Gastrocnemius medialis (tissue), 4 donors: Measurements from ENCODE around the gene MYLK3. TPM values are rescaled to one million over a fixed set of nuclear protein-coding genes. Genes with fewer than 3 reads are reported as not detected.

Experiments
- ATAC-seq, 2 donors: fragments of 150-250 bp; one replicate each; pipeline ENCODE4 v1.9.1; 2016
- DNase-seq, 2 donors: peaks; one replicate each; pipeline ENCODE4 v3.0.0-alpha.2; 2019
- H3K27ac ChIP-seq, 4 donors: fragments of 200-600 bp; sonication (generic); 1 replicate in 1 of 4; 2 replicates in 3 of 4; pipeline ENCODE4 v1.5.1; 2016 to 2018; ENCODE audit warnings: mild to moderate bottlenecking in 2 of 4, moderate library complexity in 1 of 4
- H3K27me3 ChIP-seq, 3 donors: fragments of 200-600 bp; sonication (generic) in 2 of 3; 1 replicate in 1 of 3; 2 replicates in 2 of 3; pipeline versions ENCODE4 v1.5.1 to v1.6.0; 2016 to 2019; ENCODE audit warnings: mild to moderate bottlenecking in 1 of 3, moderate library complexity in 1 of 3
- H3K36me3 ChIP-seq, 2 donors: fragments of 200-600 bp; sonication (generic) in 1 of 2; one replicate each; pipeline ENCODE4 v1.5.1; 2017 to 2018
- H3K4me1 ChIP-seq, 2 donors: fragments of 200-600 bp; sonication (generic) in 1 of 2; one replicate each; pipeline ENCODE4 v1.5.1; 2016 to 2017; ENCODE audit warnings: mild to moderate bottlenecking in 2 of 2
- H3K4me3 ChIP-seq, 4 donors: fragments of 200-600 bp; sonication (generic) in 3 of 4; 1 replicate in 1 of 4; 2 replicates in 3 of 4; pipeline ENCODE4 v1.5.1; 2016 to 2019; ENCODE audit warnings: mild to moderate bottlenecking in 2 of 4
- H3K9me3 ChIP-seq, 3 donors: fragments of 200-600 bp; sonication (generic) in 2 of 3; 1 replicate in 1 of 3; 2 replicates in 2 of 3; pipeline ENCODE4 v1.5.1; 2016 to 2019
- POLR2A ChIP-seq, 2 donors: fragments of 450-650 bp; IDR thresholded peaks; one replicate each; pipeline ENCODE4 v1.6.1; 2017; ENCODE audit warnings: antibody characterized with exemption in 2 of 2, mild to moderate bottlenecking in 2 of 2, moderate library complexity in 2 of 2
- in situ Hi-C, 4 donors: fragments of 200-750 bp; cut with MboI; loops; one replicate each; pipeline versions ENCODE4 v1.15.0 to v1.8.0; 2017; ENCODE audit warnings: low sequenced_read_pairs in 4 of 4
- intact Hi-C: fragments of 100-400 bp; cut with DNase I; formaldehyde crosslinking; loops from one replicate; pipeline ENCODE4 v1.15.1; 2023; ENCODE audit warnings: low total_unique reads
- total RNA-seq, 4 donors: library from RNA; depleted of rRNA; stranded (reverse); fragments of >200 nt; gene quantifications; one replicate each; pipeline versions ENCODE4 v1.1.0 to v1.2.3, GENCODE V29; 2016
- TF ChIP-seq, protein P1 (sequence below), 5 experiments: fragments of 450-650 bp in 3 of 5; fragments of 200-600 bp in 2 of 5; sonication (generic) in 2 of 5; IDR thresholded peaks in 4 of 5; conservative IDR thresholded peaks in 1 of 5; 1 replicate in 4 of 5; 2 replicates in 1 of 5; pipeline ENCODE4 v1.5.1; 2016 to 2019; ENCODE audit warnings: antibody characterized with exemption in 5 of 5, mild to moderate bottlenecking in 3 of 5, moderate library complexity in 3 of 5

The MYLK3 gene
- total RNA-seq, 4 donors from 2014 or later: 2.4 to 9.2 (median 5.2) TPM

DNA sequence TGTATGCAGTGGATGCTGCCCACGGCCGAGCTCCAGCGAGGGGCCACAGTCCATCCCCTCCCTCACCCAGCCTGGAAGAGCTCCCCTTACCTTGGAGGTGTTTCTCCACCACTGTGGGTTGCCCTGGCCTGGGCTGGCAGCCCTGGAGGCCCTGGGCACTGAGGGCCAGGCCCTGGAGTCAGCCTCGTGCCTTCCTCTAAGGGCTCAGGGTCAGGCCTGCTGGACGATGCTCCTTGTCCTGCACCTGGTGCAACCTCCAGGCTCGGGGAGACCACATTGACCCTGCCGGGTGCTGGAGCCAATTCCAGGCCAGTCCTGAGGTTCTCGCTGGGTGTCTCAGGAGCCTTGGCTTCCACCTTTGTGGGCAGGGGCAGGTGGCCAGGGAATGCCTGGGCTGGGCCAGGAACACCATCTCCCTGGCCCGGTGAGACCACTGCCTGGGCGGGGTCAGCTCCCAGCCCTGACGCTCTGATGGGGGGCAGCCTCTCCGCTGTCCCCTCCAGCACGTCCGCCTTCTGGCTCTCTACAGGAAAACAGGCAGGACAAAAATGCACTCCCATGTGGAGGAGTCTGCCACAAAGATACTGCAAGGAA, 10.4 kb downstream of the MYLK3 start:
- Histone ChIP-seq H3K9me3 (no peaks in the 10 kb centered on the region), H3K27ac (peak overlapping the region in 3 of 4 donors; percentile 1 to 62 (median 34)), H3K27me3 (no peaks in the 10 kb centered on the region), H3K36me3 (no peaks in the 10 kb centered on the region), H3K4me3 (no peak overlapping the region), H3K4me1 (peaks cover under 1 to 10% of the 10 kb centered on the region in 2 donors)
- in situ Hi-C loops: no loop called here
- intact Hi-C loops: no loop called here
- DNase-seq (no peak), ATAC-seq (peak in 1 of 2 donors; percentile 24)
- TF ChIP-seq, protein P1, sequence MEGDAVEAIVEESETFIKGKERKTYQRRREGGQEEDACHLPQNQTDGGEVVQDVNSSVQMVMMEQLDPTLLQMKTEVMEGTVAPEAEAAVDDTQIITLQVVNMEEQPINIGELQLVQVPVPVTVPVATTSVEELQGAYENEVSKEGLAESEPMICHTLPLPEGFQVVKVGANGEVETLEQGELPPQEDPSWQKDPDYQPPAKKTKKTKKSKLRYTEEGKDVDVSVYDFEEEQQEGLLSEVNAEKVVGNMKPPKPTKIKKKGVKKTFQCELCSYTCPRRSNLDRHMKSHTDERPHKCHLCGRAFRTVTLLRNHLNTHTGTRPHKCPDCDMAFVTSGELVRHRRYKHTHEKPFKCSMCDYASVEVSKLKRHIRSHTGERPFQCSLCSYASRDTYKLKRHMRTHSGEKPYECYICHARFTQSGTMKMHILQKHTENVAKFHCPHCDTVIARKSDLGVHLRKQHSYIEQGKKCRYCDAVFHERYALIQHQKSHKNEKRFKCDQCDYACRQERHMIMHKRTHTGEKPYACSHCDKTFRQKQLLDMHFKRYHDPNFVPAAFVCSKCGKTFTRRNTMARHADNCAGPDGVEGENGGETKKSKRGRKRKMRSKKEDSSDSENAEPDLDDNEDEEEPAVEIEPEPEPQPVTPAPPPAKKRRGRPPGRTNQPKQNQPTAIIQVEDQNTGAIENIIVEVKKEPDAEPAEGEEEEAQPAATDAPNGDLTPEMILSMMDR (IDR thresholded peaks at IDR 0.05 in 4 of 5, conservative IDR thresholded peaks at IDR 0.05 in 1 of 5): no peak
- TF ChIP-seq POLR2A (IDR thresholded peaks at IDR 0.05): no peak

DNA sequence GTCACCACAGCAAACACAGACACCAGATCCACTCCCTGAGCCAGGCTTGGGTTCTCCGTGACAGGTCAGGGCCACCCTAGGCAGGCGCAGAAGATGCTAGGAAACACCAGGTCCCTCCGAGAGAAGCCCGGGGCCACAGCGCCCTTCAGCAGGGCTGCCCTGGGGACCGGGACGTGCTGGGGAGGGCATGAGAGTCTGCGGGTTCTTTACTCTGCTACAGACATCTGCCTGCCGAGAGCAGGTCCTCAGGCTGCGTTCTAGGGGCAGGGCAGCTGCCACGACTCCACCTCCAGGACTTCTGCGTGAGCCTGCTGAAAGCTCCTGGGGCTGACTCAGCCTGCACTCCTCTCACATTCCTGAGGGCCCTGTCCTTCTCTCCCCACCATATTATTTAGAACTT, 11.4 kb downstream of the MYLK3 start:
- H3K4me1 ChIP-seq: peaks cover 0 to 10% of the 10 kb centered on the region in 2 donors
- in situ Hi-C loops (no loop called here), intact Hi-C loops (no loop called here)
- no peaks in the 10 kb centered on the region for H3K27me3 ChIP-seq
- DNase-seq: no peak
- no peaks in the 10 kb centered on the region for H3K36me3 ChIP-seq
- no peaks in the 10 kb centered on the region for H3K9me3 ChIP-seq
- peak in 1 of 2 donors; percentile 65 for ATAC-seq
- H3K27ac ChIP-seq: peak overlapping the region in 2 of 4 donors; percentile 1 to 62
- no peak overlapping the region for H3K4me3 ChIP-seq
- TF ChIP-seq, protein P1 (IDR thresholded peaks at IDR 0.05 in 4 of 5, conservative IDR thresholded peaks at IDR 0.05 in 1 of 5): no peak

DNA sequence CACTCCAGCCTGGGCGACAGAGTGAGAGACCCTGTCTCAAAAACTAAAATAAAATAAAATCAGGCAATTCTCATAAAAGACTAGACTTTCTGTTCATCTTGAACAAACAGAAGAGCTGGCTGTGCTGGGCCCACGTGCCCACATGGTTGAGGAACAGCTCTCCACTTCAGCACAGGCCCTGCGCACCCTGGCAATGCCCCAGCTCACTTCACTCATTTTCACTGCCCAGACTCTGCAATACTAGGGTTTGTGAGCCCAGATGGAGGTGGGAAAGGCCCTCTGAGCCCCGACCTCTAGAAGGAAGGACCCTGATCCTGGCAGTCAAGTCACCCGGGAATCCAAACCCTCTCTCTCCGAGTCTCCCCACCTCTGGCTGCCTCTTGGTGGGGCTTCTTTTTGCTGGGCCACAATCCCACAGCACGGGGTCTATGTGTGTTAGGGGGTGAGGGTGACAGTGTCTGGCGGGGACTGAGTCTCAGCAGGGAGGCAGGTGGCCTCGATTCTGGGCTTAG, 14.8 kb downstream of the MYLK3 start:
- DNase-seq (no peak), ATAC-seq (no peak)
- Histone ChIP-seq H3K4me1 (peaks cover 0 to 10% of the 10 kb centered on the region in 2 donors), H3K36me3 (no peaks in the 10 kb centered on the region), H3K4me3 (no peak overlapping the region), H3K27me3 (no peaks in the 10 kb centered on the region), H3K9me3 (no peaks in the 10 kb centered on the region), H3K27ac (peak overlapping the region in 1 of 4 donors; percentile 20)
- intact Hi-C loops (no loop called here), in situ Hi-C loops (no loop called here)
- TF ChIP-seq POLR2A (IDR thresholded peaks at IDR 0.05): no peak
- TF ChIP-seq, protein P1 (IDR thresholded peaks at IDR 0.05 in 4 of 5, conservative IDR thresholded peaks at IDR 0.05 in 1 of 5): no peak

DNA sequence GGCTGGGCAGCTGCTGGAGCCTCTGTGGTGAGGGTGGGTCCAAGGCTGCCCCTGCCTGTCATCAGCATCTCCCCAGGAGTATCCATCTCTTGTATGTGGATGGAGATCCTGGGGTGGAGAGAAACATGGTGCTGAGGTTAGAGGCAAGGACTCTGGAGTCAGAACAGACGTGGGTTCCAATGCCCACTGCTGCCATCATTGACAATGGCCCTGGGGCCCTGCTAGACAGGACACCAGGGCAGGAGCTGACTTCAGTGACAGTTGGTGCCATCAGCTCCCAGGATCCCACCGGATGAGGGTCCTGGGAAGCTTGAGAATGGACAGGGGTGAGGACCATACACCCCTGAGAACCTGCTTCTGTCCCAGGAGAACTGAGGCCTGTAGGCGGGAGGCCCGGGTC, 15.6 kb downstream of the MYLK3 start:
- ATAC-seq: no peak
- no peak overlapping the region for H3K27ac ChIP-seq
- no peak overlapping the region for H3K4me3 ChIP-seq

More for the DNA sequence above, 15.6 kb downstream of the MYLK3 start:
- no peak for DNase-seq
- TF ChIP-seq, protein P1 (IDR thresholded peaks at IDR 0.05 in 4 of 5, conservative IDR thresholded peaks at IDR 0.05 in 1 of 5): no peak
- no peak for TF ChIP-seq POLR2A (IDR thresholded peaks at IDR 0.05)
- intact Hi-C loops: no loop called here
- no peaks in the 10 kb centered on the region for H3K9me3 ChIP-seq
- H3K4me1 ChIP-seq: peaks cover 0 to 6% of the 10 kb centered on the region in 2 donors
- no peaks in the 10 kb centered on the region for H3K36me3 ChIP-seq
- no peaks in the 10 kb centered on the region for H3K27me3 ChIP-seq
- in situ Hi-C loops: no loop called here
